T-helper 2 cell treated with Interferon-gamma antibody and Interleukin-4, amounts not matched to agents 5 μg/mL and 100 μg/mL, for 36 hours (primary cell): ENCODE results near the gene IFNG.
A peak's percentile ranks its signal among the peaks of the same experiment; 100 is the strongest.
"Not testable (repeated sequence)": the region's sequence is repeated elsewhere in the genome, so short reads cannot be mapped to it uniquely, and the experiment has no call there.

Source experiments
- DNase-seq: peaks from one replicate; pipeline ENCODE4 v3.0.0; 2021; ENCODE audit warnings: low spot score
- H3K27ac Mint-ChIP-seq: one replicate; pipeline ENCODE4 v1.8.0; 2021; ENCODE audit warnings: mild to moderate bottlenecking, mixed read lengths
- H3K27me3 Mint-ChIP-seq: one replicate; pipeline ENCODE4 v1.8.0; 2021; ENCODE audit warnings: low read depth, mixed read lengths
- H3K36me3 Mint-ChIP-seq: one replicate; pipeline ENCODE4 v1.8.0; 2021; ENCODE audit warnings: low read depth, mixed read lengths
- H3K4me1 Mint-ChIP-seq: one replicate; pipeline ENCODE4 v1.8.0; 2021; ENCODE audit warnings: low read depth, mixed read lengths
- H3K4me3 Mint-ChIP-seq: one replicate; pipeline ENCODE4 v1.8.0; 2022; ENCODE audit warnings: mild to moderate bottlenecking, moderate library complexity, mixed read lengths
- H3K9me3 Mint-ChIP-seq: one replicate; pipeline ENCODE4 v1.8.0; 2021; ENCODE audit warnings: mixed read lengths

Gene IFNG

GRCh38 chr12:68178184-68178583 is 18.6 kb upstream of the IFNG start:
- peaks cover 3% of the 10 kb centered on the region for H3K9me3 Mint-ChIP-seq
- DNase-seq: no peak
- H3K27me3 Mint-ChIP-seq: peaks cover 4% of the 10 kb centered on the region
- H3K4me3 Mint-ChIP-seq: no peak overlapping the region
- peaks cover 40% of the 10 kb centered on the region for H3K4me1 Mint-ChIP-seq
- no peak overlapping the region for H3K27ac Mint-ChIP-seq
- H3K36me3 Mint-ChIP-seq: no peaks in the 10 kb centered on the region

- no peak overlapping the region for H3K27ac Mint-ChIP-seq
- H3K4me3 Mint-ChIP-seq: no peak overlapping the region
Observed at GRCh38 chr12:68177562-68177961, 18.0 kb upstream of the IFNG start.

DNA sequence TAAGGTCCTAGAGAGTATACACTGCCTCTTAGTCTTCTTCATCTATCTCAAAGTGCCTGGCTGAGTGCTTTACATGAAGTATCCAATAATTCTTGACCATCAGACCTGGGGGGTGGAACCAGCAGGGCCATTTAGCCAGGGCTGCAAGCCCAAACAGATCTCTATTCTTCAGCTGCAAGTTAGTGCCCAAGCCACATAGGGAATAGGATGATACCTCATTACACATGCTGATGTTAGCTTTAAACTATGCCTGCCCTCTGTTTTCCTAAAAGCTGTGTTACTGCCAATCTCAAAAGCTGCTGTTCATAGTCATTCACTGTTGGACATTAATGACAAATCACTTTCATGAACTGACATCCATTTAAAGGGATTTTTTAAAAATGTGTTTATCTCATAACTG is 16.7 kb upstream of the IFNG start:
- no peaks in the 10 kb centered on the region for H3K36me3 Mint-ChIP-seq
- no peak for DNase-seq
- H3K27me3 Mint-ChIP-seq: peaks cover 4% of the 10 kb centered on the region
- H3K9me3 Mint-ChIP-seq: peaks cover 3% of the 10 kb centered on the region
- H3K4me3 Mint-ChIP-seq: peak overlapping the region; percentile 61
- peaks cover 34% of the 10 kb centered on the region for H3K4me1 Mint-ChIP-seq
- H3K27ac Mint-ChIP-seq: peak overlapping the region; percentile 43

More at GRCh38 chr12:68177562-68177961, 18.0 kb upstream of the IFNG start:
- peaks cover 4% of the 10 kb centered on the region for H3K27me3 Mint-ChIP-seq
- no peak for DNase-seq
- H3K9me3 Mint-ChIP-seq: peaks cover 3% of the 10 kb centered on the region
- H3K4me1 Mint-ChIP-seq: peaks cover 40% of the 10 kb centered on the region
- H3K36me3 Mint-ChIP-seq: no peaks in the 10 kb centered on the region

- H3K4me1 Mint-ChIP-seq: peaks cover 27% of the 10 kb centered on the region
- no peaks in the 10 kb centered on the region for H3K36me3 Mint-ChIP-seq
- DNase-seq: peak; percentile 67
- peaks cover 3% of the 10 kb centered on the region for H3K9me3 Mint-ChIP-seq
- peak overlapping the region; percentile 46 for H3K27ac Mint-ChIP-seq
- peak overlapping the region; percentile 61 for H3K4me3 Mint-ChIP-seq
- H3K27me3 Mint-ChIP-seq: peaks cover 4% of the 10 kb centered on the region
Observed at GRCh38 chr12:68175557-68176061, 16.1 kb upstream of the IFNG start.

DNA sequence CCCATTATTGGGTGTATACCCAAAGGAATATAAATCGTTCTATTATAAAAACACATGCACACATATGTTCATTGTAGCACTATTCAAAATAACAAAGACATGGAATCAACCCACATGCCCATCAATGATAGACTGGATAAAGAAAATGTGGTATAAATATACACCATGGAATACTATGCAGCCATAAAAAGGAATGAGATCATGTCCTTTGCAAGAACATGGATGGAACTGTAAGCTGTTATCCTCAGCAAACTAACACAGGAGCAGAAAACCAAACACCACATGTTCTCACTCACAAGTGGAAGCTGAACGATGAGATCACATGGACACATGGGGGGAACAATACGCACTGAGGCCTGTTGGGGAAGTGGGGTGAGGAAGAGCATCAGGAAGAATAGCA is 15.2 kb upstream of the IFNG start:
- H3K4me1 Mint-ChIP-seq: peaks cover 25% of the 10 kb centered on the region
- H3K4me3 Mint-ChIP-seq, H3K36me3 Mint-ChIP-seq, H3K9me3 Mint-ChIP-seq, DNase-seq, H3K27me3 Mint-ChIP-seq, H3K27ac Mint-ChIP-seq: not testable (repeated sequence)

DNA sequence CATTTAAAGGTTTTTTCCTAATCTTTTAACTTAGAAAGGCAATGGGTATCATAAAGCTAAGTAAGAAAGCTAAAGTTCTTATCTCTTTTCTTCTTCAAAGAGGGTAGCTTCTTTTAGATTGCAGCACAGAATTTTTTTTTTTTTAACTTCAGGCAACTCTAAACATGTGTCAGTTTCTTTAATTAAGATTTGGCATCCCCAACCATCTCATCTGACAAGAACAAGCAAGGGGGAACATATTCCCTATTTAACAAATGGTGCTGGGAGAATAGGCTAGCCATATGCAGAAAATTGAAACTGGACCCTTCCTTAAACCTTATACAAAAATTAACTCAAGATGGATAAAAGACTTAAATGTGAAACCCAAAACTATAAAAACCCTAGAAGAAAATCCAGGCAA is 14.3 kb upstream of the IFNG start:
- Mint-ChIP-seq H3K36me3 (no peaks in the 10 kb centered on the region), H3K9me3 (peaks cover 3% of the 10 kb centered on the region), H3K4me3 (no peak overlapping the region), H3K27ac (no peak overlapping the region), H3K4me1 (peaks cover 22% of the 10 kb centered on the region), H3K27me3 (peaks cover 1% of the 10 kb centered on the region)
- DNase-seq: no peak

GRCh38 chr12:68170726-68171125 is 11.2 kb upstream of the IFNG start:
- Mint-ChIP-seq H3K4me3 (no peak overlapping the region), H3K4me1 (peaks cover 9% of the 10 kb centered on the region), H3K36me3 (no peaks in the 10 kb centered on the region), H3K9me3 (peaks cover 3% of the 10 kb centered on the region), H3K27me3 (no peaks in the 10 kb centered on the region), H3K27ac (no peak overlapping the region)
- no peak for DNase-seq

DNA sequence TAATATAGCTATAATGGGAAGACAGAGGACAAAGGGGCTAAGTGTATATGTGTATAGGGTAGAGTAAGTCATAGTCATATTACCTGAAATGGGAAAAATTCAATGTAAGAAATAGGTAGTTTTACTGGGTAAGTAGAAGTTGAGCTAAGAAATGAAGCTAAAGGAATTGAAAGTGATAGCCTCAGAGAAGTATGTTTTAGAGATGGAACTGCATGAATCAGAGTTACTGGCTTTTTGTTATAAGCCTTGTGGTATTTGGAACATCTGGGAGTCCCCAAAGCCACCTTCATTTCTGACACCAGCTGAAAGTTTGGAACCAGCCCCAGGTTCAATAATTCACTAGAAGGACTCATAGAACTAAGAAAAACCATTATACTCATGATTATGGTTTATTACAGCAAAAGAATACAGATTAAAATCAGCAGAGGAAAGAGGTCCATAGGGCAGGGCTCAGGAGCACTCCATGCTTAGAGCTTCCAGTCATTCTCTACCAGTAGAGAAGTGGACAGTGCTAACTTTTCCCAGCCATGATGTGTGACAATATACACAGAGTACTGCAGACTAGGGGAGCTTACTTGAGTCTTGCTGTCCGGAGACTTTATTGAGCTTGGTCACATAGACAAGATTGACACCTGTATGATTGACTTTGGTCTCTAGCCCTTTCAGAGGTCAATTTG is 9.8 kb upstream of the IFNG start:
- Mint-ChIP-seq H3K4me3 (no peak overlapping the region), H3K9me3 (no peaks in the 10 kb centered on the region), H3K36me3 (no peaks in the 10 kb centered on the region), H3K27me3 (no peaks in the 10 kb centered on the region), H3K27ac (no peak overlapping the region), H3K4me1 (no peaks in the 10 kb centered on the region)
- DNase-seq: no peak

- Mint-ChIP-seq H3K27ac (no peak overlapping the region), H3K36me3 (no peaks in the 10 kb centered on the region), H3K4me3 (no peak overlapping the region), H3K27me3 (no peaks in the 10 kb centered on the region), H3K4me1 (peaks cover 2% of the 10 kb centered on the region), H3K9me3 (no peaks in the 10 kb centered on the region)
- DNase-seq: no peak
Observed at GRCh38 chr12:68166317-68166831, 6.8 kb upstream of the IFNG start.

DNA sequence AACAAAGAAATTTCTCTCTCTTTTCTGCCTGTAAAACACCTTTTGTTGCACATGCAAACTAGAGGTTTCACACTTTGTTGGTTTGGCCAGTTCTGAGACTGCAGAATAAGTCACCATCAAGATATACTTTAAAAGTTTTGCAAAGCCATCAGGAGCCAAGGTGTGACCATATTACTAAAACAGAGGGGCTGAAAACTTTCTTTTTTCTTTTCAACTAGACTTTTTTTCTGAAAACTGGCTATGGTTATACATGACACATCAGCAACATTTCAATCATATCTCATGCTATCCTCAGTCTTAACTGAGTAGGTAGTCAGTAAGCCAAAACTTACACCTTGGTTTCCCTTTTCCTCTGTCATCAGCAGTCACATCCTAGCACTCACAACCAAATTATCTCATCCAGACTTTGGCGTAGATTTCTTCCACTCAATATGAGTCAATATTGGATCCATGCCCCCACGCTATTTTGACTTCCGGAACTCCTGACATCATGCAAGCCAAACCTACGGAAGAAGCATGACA is 4.1 kb upstream of the IFNG start:
- H3K4me3 Mint-ChIP-seq: no peak overlapping the region
- no peak overlapping the region for H3K27ac Mint-ChIP-seq
- no peaks in the 10 kb centered on the region for H3K9me3 Mint-ChIP-seq
- H3K36me3 Mint-ChIP-seq: no peaks in the 10 kb centered on the region
- DNase-seq: no peak
- H3K27me3 Mint-ChIP-seq: peaks cover 2% of the 10 kb centered on the region
- peaks cover 7% of the 10 kb centered on the region for H3K4me1 Mint-ChIP-seq

- Mint-ChIP-seq H3K27ac (no peak overlapping the region), H3K27me3 (peaks cover 2% of the 10 kb centered on the region), H3K36me3 (no peaks in the 10 kb centered on the region), H3K4me3 (no peak overlapping the region), H3K4me1 (peaks cover 12% of the 10 kb centered on the region), H3K9me3 (no peaks in the 10 kb centered on the region)
- DNase-seq: no peak
Observed at GRCh38 chr12:68162374-68162773, 2.8 kb upstream of the IFNG start.

DNA sequence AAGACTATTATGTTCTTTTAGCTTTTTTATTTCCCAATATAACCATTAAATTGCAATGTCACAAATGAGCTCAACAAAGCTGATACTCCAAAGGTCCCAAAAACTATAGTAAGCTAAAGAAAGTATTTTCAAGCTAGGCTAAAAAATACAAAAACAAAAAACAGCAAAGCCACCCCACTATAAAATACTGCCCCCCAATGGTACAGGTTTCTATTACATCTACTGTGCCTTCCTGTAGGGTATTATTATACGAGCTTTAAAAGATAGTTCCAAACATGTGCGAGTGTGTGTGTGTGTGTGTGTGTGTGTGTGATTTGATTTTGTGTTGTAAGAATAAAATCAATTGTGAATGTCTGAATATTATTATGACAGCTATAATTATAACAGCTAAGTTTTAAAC is 1.1 kb downstream of the IFNG start:
- Mint-ChIP-seq H3K27ac (no peak overlapping the region), H3K36me3 (no peaks in the 10 kb centered on the region), H3K4me3 (no peak overlapping the region), H3K27me3 (peaks cover 2% of the 10 kb centered on the region), H3K4me1 (peaks cover 18% of the 10 kb centered on the region), H3K9me3 (no peaks in the 10 kb centered on the region)
- no peak for DNase-seq

DNA sequence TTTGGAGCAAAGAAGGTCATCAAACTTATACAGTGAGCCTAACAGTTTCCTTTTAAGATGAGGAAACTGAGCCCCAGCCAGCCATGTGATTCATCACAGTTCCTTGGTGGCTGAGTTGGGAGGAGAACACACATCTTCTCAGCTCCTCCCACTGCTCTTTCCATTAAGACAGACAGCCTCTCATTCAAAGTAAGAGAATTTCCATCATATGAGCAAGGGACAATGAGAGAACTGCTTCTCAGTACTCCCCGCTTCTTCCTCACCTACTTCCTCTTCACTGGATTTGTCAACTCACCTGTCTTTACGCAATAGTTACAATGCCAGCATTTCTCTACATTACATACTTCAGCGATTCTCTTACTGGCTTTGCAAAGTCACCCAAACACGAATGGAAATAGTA is 2.2 kb downstream of the IFNG start:
- Mint-ChIP-seq H3K4me1 (peaks cover 18% of the 10 kb centered on the region), H3K4me3 (no peak overlapping the region), H3K9me3 (no peaks in the 10 kb centered on the region), H3K27me3 (peaks cover 2% of the 10 kb centered on the region), H3K36me3 (no peaks in the 10 kb centered on the region), H3K27ac (no peak overlapping the region)
- no peak for DNase-seq

- H3K4me1 Mint-ChIP-seq: peaks cover 18% of the 10 kb centered on the region
- H3K27ac Mint-ChIP-seq: no peak overlapping the region
- no peak overlapping the region for H3K4me3 Mint-ChIP-seq
- peaks cover 2% of the 10 kb centered on the region for H3K27me3 Mint-ChIP-seq
- H3K36me3 Mint-ChIP-seq: no peaks in the 10 kb centered on the region
- no peak for DNase-seq
- H3K9me3 Mint-ChIP-seq: no peaks in the 10 kb centered on the region
Observed at GRCh38 chr12:68156636-68157035, 2.9 kb downstream of the IFNG start.
